ENCODE data around the gene SPTBN4. TPM values are rescaled to one million over a fixed set of nuclear protein-coding genes. Genes with fewer than 3 reads are reported as not detected.

The SPTBN4 gene
- total RNA-seq, 1 donor from 2014 or later: 3.4 TPM

DNA sequence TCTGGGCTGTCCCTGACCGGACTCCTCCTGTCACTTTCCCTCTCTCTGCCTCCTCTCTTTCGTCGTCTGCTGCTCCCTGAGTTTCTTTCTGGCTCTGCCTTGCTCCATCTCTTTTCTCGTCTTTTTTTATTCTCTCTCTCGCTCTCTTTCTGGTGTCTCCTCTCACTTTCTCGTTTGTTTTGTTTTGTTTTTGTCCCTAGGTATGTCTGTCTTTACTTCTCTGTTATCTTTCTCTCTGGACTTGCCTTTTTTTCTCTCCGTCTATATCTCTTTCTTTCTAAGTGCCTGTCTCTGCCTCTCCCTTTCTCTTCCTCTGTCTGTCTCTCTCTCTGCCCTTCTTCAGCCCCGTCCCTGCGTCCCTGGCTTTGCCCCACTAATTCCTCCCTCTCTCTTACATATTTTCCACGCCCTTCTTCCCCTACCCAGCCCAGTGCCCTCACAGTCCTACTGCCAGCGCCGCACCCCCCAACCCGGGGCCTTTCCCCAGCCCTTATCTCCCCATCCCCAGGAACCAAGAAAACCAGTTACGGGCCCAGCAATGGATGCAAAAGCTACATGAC, 61.8 kb downstream of the SPTBN4 start:
- DNase-seq (ENCODE audit: low spot score in 2 of 2, unreplicated experiment in 2 of 2): no peak
- Mint-ChIP-seq H3K9me3 (no peaks in the 10 kb centered on the region), H3K4me1 (peaks cover 8% of the 10 kb centered on the region), H3K36me3 (no peaks in the 10 kb centered on the region), H3K27me3 (ENCODE audit: low read depth) (peaks cover 44% of the 10 kb centered on the region), H3K27ac (peak overlapping the region; percentile 59), H3K4me3 (no peak overlapping the region)
- TF ChIP-seq, protein P1, sequence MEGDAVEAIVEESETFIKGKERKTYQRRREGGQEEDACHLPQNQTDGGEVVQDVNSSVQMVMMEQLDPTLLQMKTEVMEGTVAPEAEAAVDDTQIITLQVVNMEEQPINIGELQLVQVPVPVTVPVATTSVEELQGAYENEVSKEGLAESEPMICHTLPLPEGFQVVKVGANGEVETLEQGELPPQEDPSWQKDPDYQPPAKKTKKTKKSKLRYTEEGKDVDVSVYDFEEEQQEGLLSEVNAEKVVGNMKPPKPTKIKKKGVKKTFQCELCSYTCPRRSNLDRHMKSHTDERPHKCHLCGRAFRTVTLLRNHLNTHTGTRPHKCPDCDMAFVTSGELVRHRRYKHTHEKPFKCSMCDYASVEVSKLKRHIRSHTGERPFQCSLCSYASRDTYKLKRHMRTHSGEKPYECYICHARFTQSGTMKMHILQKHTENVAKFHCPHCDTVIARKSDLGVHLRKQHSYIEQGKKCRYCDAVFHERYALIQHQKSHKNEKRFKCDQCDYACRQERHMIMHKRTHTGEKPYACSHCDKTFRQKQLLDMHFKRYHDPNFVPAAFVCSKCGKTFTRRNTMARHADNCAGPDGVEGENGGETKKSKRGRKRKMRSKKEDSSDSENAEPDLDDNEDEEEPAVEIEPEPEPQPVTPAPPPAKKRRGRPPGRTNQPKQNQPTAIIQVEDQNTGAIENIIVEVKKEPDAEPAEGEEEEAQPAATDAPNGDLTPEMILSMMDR (IDR thresholded peaks at IDR 0.05; ENCODE audit: unreplicated experiment): no peak

DNA sequence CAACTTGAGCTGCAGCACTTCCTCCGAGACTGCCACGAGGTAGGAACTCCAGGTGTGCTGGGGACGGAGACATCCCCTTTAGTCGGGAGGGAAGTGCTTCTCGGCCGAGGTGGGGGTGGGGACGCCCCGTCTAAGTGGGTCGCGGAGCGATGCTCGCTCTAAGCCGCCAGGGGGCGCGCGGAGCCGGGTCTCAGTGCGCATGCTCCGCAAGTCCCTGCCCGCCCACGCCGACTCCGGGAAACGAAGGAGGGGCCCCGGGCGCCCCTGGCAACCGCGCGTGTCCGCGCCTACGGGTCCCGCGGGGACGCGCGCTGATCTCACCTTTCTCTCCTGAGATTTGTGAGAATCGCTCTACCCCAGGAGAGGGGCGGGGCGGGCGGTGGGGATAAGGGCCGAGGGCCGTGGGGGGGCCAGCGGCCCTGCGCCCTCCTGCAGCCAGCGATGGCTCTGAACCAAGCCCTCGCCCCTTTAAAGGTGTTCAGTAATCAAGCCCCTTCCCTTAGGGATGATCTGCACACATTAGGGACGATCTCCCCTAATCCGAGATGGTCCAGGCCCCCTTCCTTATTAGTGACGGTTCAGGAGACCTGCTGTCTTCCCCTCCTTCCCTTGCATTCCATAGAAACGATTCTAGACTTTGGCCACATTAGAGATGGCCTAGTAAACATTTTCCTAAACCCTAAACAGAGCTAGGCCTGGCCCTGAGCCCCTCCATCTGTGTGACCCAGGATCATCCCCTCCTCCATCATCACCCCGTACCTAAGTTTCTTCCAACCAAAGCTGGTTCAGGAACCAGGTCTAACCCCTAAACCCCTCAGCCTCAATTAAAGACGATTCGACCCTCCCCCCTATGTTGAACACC, 62.5 kb downstream of the SPTBN4 start:
- TF ChIP-seq, protein P1 (IDR thresholded peaks at IDR 0.05; ENCODE audit: unreplicated experiment): peak; percentile 99
- Mint-ChIP-seq H3K27ac (no peak overlapping the region), H3K27me3 (ENCODE audit: low read depth) (peaks cover 49% of the 10 kb centered on the region), H3K4me1 (peaks cover 8% of the 10 kb centered on the region), H3K36me3 (no peaks in the 10 kb centered on the region), H3K9me3 (no peaks in the 10 kb centered on the region), H3K4me3 (peak overlapping the region; percentile 63)
- peak; percentile 76 to 94 for DNase-seq (ENCODE audit: low spot score in 2 of 2, unreplicated experiment in 2 of 2)

DNA sequence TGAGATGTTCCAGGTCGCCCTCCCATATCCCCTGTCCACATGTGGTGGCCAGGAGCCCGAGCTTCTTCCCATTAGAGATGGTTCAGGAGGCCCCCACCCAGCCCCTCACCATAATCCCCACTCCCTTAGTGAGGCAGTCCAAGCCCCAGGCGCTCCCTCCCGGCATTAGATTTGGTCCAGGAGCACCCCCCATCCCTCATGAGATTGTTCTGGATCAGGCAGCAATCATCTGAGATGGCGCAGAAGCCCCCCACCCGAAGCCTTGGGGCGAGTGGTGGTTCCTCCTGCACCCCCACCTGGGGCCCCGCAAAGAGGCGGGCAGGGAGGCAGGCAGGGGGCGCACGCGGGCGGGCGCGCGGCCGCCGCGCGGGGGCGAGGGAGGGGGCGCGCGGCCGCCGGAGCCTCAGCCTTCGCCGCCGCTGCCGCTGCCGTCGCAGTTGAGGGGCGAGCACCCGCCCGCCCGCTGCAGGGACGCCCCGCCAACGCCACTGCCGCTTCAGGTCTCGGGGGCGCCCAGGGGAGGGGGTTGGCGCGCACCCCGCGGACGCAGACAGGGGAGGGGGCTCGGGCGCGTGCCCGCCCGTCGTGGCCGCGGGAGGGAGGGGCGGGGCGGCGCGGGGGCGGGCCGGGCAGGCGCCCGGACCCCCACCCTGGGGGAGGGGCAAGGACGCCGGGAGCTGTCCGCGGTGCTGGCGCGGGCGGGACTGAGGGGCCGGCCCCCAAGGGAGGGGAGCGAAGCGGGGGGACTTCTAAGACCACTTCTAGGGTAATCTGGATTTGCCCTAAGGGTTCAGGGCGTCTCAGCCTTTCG, 63.5 kb downstream of the SPTBN4 start:
- Mint-ChIP-seq H3K9me3 (no peaks in the 10 kb centered on the region), H3K36me3 (no peaks in the 10 kb centered on the region), H3K27me3 (ENCODE audit: low read depth) (peaks cover 43% of the 10 kb centered on the region), H3K4me1 (peaks cover 8% of the 10 kb centered on the region), H3K27ac (no peak overlapping the region), H3K4me3 (peak overlapping the region; percentile 63)
- TF ChIP-seq, protein P1 (IDR thresholded peaks at IDR 0.05; ENCODE audit: unreplicated experiment): no peak
- peak; percentile 53 to 77 for DNase-seq (ENCODE audit: low spot score in 2 of 2, unreplicated experiment in 2 of 2)

DNA sequence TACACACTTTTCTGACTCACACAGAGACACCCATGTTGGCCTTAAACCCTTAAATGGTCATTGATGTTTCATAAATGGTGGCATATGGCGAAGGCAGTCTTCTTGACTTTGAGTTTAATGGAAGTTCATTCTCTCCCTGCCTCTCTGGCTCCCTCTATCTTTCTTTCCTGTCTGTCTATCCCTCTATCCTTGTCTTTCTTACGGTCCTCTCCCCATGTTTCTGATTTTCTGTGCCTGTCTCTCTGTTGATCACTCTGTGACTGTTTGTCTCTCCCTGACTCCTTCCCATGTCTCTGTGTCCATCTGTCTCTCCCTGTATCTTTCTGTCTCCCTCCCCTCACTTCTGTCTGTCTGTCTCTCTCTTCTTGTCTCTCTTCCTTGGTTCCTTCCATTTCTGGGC, 66.7 kb downstream of the SPTBN4 start:
- Mint-ChIP-seq H3K9me3 (no peaks in the 10 kb centered on the region), H3K27ac (no peak overlapping the region), H3K36me3 (no peaks in the 10 kb centered on the region), H3K4me3 (no peak overlapping the region), H3K4me1 (peaks cover 8% of the 10 kb centered on the region), H3K27me3 (ENCODE audit: low read depth) (peaks cover 53% of the 10 kb centered on the region)
- DNase-seq (ENCODE audit: low spot score in 2 of 2, unreplicated experiment in 2 of 2): no peak
- TF ChIP-seq, protein P1 (IDR thresholded peaks at IDR 0.05; ENCODE audit: unreplicated experiment): no peak

DNA sequence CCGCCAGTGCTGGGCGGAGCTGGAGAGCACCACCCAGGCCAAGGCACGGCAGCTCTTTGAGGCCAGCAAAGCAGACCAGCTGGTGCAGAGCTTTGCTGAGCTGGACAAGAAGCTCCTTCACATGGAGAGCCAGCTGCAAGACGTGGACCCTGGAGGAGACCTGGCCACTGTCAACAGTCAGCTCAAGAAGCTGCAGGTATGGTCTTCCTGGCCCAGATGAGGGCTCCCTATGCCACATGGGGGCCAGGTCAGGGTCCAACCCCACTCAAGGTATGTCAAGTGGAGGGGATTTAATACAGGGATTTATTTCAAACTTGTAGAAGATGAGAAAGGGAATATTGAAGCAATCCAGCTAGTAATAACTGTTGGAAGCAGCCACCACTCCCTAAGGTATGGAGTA, 67.3 kb downstream of the SPTBN4 start:
- no peak for DNase-seq (ENCODE audit: low spot score in 2 of 2, unreplicated experiment in 2 of 2)
- TF ChIP-seq, protein P1 (IDR thresholded peaks at IDR 0.05; ENCODE audit: unreplicated experiment): no peak
- no peaks in the 10 kb centered on the region for H3K36me3 Mint-ChIP-seq
- H3K27ac Mint-ChIP-seq: no peak overlapping the region
- no peak overlapping the region for H3K4me3 Mint-ChIP-seq
- peaks cover 8% of the 10 kb centered on the region for H3K4me1 Mint-ChIP-seq
- H3K27me3 Mint-ChIP-seq (ENCODE audit: low read depth): peaks cover 58% of the 10 kb centered on the region
- no peaks in the 10 kb centered on the region for H3K9me3 Mint-ChIP-seq

All from mesothelial cell of epicardium (in vitro differentiated cells).